T-helper 1 cell treated with Interleukin-12 subunit alpha and Interleukin-12 subunit beta and Interleukin-4 antibody, amounts not matched to agents 30 μg/mL and 1 μg/mL, for 36 hours (primary cell): ENCODE data around the gene PLA2G2C.

Source experiments
- H3K27ac Mint-ChIP-seq: one replicate; pipeline ENCODE4 v1.8.0; 2021; ENCODE audit warnings: mild to moderate bottlenecking, mixed read lengths
- H3K27me3 Mint-ChIP-seq: one replicate; pipeline ENCODE4 v1.8.0; 2021; ENCODE audit warnings: low read depth, mixed read lengths
- H3K36me3 Mint-ChIP-seq: one replicate; pipeline ENCODE4 v1.8.0; 2021; ENCODE audit warnings: low read depth, mixed read lengths
- H3K4me1 Mint-ChIP-seq: one replicate; pipeline ENCODE4 v1.8.0; 2021; ENCODE audit warnings: low read depth, mixed read lengths
- H3K4me3 Mint-ChIP-seq: one replicate; pipeline ENCODE4 v1.8.0; 2021; ENCODE audit warnings: mild to moderate bottlenecking, moderate library complexity, mixed read lengths
- H3K9me3 Mint-ChIP-seq: one replicate; pipeline ENCODE4 v1.8.0; 2021; ENCODE audit warnings: mixed read lengths

The PLA2G2C gene

DNA sequence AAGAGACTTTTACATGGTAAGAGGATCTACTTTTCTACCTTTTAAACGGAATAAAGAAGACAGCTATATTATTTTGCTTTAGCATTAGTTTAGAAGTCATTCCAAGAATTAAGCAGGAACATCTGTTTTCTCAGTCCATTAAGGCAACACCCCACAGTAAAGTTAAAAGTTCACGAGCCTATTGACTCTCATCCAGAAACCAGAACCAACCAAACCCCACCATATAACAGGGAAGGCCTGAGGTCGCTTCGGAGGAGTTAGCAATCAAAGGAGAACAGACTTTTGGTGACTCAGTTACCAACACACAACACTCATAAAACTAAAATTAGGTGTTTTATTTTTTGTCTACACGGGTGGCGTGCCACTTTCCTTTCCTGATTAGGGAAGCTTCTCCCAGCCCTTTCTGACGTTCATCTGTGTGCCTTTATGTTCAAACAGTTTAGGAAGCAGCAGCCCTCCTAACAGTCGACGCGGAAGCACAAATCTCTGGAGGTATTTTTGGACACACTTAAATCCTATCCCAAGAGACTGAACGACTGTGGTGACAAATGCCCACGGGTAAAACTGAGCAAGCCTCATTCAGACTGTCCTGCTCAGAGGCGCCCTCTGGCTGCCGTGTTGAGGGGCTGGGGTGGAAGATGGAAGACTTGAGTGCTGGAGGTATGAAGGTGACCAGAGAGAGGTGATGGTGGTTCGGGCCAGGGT, 8.6 kb upstream of the PLA2G2C start:
- no peak overlapping the region for H3K27ac Mint-ChIP-seq
- H3K4me1 Mint-ChIP-seq = no peaks in the 10 kb centered on the region
- H3K4me3 Mint-ChIP-seq = no peak overlapping the region
- no peaks in the 10 kb centered on the region for H3K36me3 Mint-ChIP-seq
- no peaks in the 10 kb centered on the region for H3K9me3 Mint-ChIP-seq
- H3K27me3 Mint-ChIP-seq = peaks cover 43% of the 10 kb centered on the region

DNA sequence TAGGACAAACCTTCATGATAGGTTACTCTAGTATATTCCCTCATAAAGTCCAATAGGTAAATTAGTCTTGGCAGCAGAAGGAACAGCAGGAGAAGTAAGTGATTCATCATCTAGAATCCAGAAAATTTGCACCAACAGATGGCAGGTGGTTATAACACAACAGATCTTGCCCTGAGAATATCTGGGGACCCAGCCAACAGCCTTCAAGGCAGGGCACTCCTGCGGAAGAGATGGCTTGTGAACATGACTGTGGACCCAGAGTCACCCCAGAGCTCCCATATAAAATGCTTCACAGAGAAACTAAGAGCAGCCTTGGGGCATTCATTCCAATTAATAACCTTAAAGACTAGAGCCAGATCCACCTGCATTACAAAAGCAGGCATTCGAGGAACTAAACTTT, 7.9 kb upstream of the PLA2G2C start:
- no peaks in the 10 kb centered on the region for H3K9me3 Mint-ChIP-seq
- H3K4me3 Mint-ChIP-seq = no peak overlapping the region
- peaks cover 40% of the 10 kb centered on the region for H3K27me3 Mint-ChIP-seq
- no peak overlapping the region for H3K27ac Mint-ChIP-seq
- H3K36me3 Mint-ChIP-seq = no peaks in the 10 kb centered on the region
- H3K4me1 Mint-ChIP-seq = no peaks in the 10 kb centered on the region

DNA sequence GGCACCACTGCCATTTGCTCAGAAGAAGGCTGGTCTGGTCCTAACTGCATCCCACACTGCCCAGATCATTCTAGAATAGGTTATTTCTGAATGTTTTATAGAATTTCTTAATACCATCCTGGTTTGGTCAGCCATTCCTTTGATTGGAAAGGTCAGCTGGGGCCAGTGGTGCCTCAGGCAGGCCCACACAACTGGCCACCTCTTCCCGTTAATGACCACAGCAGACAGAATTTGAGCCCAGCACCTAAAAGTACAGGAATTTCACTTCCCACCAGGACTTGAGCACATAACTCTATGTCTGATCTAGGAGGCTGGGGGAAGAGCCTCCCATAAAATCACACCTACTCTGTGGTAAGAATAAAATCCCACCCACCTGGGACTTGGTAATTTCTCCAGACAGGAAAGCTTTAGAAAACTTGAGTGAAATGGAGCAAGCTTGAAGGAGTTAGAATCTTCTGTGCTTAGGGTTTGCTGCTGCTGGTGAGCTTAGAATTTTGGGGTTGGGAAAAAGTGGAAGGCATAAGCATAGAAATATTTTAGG, 6.6 kb upstream of the PLA2G2C start:
- H3K36me3 Mint-ChIP-seq = peaks cover 4% of the 10 kb centered on the region
- no peak overlapping the region for H3K4me3 Mint-ChIP-seq
- no peak overlapping the region for H3K27ac Mint-ChIP-seq
- H3K9me3 Mint-ChIP-seq = no peaks in the 10 kb centered on the region
- peaks cover 35% of the 10 kb centered on the region for H3K27me3 Mint-ChIP-seq
- H3K4me1 Mint-ChIP-seq = peaks cover 12% of the 10 kb centered on the region

DNA sequence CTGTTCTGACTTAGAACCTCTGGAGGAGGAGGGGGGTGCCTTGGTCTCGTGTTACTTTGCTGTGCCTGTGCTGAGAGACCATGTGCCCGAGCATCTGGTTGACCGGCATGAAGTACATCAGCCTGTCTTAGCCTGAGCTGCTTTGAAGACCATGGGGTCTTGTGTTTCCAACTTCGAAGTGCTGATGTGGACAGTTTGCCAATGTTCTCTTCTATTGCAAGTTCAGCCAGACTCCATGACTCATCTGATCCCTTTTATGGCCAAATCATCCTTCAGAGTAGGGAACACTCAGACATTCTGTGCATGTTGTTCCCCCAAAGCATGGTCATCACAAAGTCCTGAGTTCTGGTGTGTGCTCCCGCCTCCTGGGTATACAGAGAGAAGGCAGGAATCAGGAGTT, 6.0 kb upstream of the PLA2G2C start:
- Mint-ChIP-seq H3K27me3 (peaks cover 32% of the 10 kb centered on the region), H3K4me3 (no peak overlapping the region), H3K27ac (no peak overlapping the region), H3K36me3 (peaks cover 4% of the 10 kb centered on the region), H3K4me1 (peaks cover 18% of the 10 kb centered on the region), H3K9me3 (no peaks in the 10 kb centered on the region)

DNA sequence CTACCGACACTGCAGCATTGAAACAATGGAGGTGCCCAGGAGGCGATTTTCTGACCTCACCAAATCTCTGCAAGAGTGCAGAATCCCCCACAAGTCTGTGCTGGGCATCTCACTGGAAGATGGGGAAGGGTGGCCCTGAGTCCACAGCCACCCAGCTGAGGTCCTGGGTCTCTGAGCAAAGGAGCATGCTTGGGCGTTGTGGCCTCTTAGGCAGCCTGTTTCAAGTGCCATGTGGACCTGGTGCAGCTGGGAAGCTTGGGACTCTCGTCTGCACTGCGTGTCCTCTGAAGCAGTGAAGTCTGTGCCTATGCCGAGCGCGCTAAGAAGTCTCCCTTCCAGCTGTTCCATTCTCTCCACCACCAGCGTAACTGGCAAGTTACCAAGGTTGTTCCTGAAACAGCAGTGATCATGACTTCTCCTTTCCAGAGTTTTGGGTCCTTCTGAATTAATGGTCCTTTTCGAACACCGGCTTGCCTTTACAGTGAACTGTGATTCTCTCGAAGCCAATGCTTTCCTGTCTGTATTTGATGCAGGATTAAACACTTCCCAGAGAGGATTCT, 5.0 kb upstream of the PLA2G2C start:
- Mint-ChIP-seq H3K36me3 (peaks cover 4% of the 10 kb centered on the region), H3K9me3 (no peaks in the 10 kb centered on the region), H3K4me1 (peaks cover 27% of the 10 kb centered on the region), H3K27me3 (peaks cover 25% of the 10 kb centered on the region), H3K27ac (no peak overlapping the region), H3K4me3 (no peak overlapping the region)

DNA sequence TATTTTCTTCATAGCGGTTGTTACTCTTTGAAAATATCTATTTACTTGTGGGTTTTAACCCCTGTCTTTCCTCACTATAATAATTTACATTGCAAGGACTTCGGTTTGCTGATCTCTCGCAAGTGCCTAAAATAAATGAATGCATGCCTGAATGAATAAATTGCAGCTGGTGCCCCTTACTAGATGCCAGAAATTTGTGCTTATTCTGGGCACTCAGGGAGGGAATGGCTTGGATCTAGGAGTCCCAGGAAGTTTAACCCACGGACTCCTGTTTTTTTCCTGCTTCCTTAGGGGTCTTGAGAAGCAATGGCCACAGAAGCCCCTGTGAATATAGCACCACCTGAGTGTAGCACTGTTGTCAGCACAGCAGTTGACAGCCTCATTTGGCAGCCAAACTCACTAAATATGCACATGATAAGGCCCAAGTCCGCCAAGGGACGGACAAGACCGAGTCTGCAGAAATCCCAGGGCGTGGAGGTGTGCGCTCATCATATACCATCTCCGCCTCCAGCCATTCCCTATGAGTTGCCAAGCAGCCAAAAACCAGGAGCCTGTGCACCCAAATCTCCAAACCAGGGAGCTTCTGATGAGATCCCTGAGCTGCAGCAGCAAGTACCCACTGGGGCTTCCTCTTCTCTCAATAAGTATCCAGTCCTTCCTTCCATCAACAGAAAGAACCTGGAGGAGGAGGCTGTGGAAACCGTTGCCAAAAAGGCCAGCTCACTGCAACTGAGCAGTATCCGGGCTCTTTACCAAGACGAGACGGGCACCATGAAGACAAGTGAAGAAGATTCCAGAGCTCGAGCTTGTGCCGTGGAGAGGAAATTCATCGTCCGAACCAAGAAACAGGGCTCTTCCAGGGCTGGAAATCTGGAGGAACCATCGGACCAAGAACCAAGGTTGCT, 4.2 kb upstream of the PLA2G2C start:
- Mint-ChIP-seq H3K9me3 (no peaks in the 10 kb centered on the region), H3K36me3 (peaks cover 4% of the 10 kb centered on the region), H3K27me3 (peaks cover 24% of the 10 kb centered on the region), H3K4me3 (no peak overlapping the region), H3K4me1 (peaks cover 29% of the 10 kb centered on the region), H3K27ac (no peak overlapping the region)

DNA sequence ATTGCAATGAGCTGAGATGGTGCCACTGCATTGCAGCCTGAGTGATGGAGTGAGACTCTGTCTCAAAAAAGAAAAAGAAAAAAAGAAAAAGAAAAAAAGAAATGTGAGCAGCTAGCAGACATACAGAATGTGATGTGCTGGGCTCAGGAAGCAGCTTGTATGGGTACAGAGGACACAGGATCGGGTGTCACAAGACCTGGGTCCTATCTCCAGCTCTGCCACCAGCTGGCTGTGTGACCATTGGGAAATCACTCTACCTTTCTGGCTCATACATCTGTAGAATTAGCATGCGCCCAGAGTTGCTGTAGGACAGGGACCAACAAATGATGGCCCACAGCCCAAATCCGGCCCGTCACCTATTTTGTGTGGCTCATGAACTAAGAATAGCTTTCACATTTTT, 3.3 kb upstream of the PLA2G2C start:
- Mint-ChIP-seq H3K4me1 (peaks cover 38% of the 10 kb centered on the region), H3K27me3 (peaks cover 19% of the 10 kb centered on the region), H3K27ac (no peak overlapping the region), H3K4me3 (no peak overlapping the region), H3K9me3 (no peaks in the 10 kb centered on the region), H3K36me3 (peaks cover 4% of the 10 kb centered on the region)

DNA sequence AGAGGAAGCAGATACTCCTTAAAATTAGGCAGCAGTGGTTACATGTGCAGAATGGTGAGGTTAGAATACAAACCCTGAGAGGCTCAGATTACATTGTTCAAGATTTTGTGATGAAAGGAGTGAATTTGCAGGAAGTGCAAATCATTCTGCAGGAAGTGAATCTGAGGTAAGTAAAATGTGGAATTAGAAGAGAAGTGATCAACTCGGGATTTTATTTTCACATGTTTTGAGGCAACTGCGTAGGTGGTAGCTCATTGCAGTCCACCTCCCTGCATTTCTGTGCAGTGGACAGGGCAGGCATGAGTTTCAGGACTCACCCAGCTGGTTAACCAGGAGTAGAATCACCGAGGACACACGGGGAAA, 2.1 kb upstream of the PLA2G2C start:
- no peak overlapping the region for H3K4me3 Mint-ChIP-seq
- peaks cover 14% of the 10 kb centered on the region for H3K27me3 Mint-ChIP-seq
- peaks cover 49% of the 10 kb centered on the region for H3K4me1 Mint-ChIP-seq
- no peaks in the 10 kb centered on the region for H3K9me3 Mint-ChIP-seq
- no peak overlapping the region for H3K27ac Mint-ChIP-seq
- peaks cover 11% of the 10 kb centered on the region for H3K36me3 Mint-ChIP-seq

DNA sequence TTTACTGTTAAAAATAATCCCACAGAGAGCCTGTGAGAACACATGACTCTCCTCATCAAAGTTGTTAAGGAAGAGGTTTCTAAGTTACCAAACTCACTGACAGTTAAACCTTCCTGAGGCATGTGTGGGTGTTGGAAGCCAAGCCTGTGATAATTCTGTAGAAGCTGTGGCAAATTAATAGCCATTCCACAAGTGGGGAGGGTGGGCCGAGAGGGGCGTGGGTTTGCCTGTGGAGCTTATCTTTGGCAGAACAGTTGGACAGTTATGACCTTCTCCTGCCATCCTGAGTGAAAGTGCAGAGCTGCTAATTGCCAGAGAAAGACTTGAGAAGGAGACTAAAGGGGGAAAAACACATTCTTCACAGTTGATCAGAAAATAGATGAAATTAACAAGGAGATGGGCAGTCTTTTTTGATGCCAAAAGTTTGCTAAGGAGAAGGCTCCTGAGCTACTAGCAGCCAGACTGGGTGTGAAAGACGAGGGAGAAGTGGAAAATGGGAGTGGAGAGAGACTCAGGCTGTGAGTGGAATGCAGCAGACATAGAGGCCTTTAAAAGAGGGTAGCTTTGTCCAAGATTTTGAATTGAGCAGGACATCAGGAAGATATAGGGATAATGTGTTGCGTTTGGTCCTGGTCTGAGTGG, 1.6 kb upstream of the PLA2G2C start:
- peak overlapping the region; percentile 45 for H3K27ac Mint-ChIP-seq
- H3K4me3 Mint-ChIP-seq = peak overlapping the region; percentile 36
- H3K36me3 Mint-ChIP-seq = peaks cover 13% of the 10 kb centered on the region
- H3K27me3 Mint-ChIP-seq = peaks cover 12% of the 10 kb centered on the region
- peaks cover 50% of the 10 kb centered on the region for H3K4me1 Mint-ChIP-seq
- no peaks in the 10 kb centered on the region for H3K9me3 Mint-ChIP-seq

DNA sequence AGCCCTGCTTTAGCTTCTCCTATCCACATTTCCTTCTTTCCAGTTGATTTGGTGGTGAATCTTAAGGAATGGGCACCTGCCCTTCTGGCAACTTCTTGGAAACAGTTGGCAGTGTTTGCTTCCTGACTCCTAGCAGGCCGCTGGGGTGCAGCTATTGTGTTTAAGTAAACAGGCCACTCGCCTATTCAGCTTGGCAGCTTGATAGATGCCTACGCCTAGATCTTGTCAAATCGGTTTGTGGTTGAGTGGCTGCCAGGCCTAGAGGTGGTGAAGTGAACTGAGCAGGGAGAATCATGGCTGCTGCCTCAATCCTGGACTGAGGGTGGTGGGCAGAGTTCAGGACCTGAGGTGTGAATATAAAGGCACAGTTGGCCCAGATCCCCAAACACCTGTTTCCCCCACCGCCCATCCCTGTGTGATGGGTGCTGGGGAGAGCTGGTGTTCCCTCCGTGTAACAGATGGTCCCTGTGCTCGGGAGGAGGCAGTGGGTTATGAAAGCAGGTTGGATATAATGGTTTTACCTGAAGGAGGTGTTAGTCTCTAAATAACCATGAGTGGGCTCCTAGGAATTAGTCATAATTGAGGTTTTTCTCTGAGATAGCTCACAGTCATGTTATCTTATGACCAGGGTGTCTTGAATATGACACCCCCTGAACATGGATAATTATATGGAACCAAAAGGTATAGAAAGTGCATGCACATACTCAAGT, 940 bp upstream of the PLA2G2C start:
- H3K4me3 Mint-ChIP-seq = peak overlapping the region; percentile 39
- peaks cover 50% of the 10 kb centered on the region for H3K4me1 Mint-ChIP-seq
- H3K27me3 Mint-ChIP-seq = peaks cover 5% of the 10 kb centered on the region
- H3K36me3 Mint-ChIP-seq = peaks cover 13% of the 10 kb centered on the region
- no peaks in the 10 kb centered on the region for H3K9me3 Mint-ChIP-seq
- H3K27ac Mint-ChIP-seq = peak overlapping the region; percentile 95

DNA sequence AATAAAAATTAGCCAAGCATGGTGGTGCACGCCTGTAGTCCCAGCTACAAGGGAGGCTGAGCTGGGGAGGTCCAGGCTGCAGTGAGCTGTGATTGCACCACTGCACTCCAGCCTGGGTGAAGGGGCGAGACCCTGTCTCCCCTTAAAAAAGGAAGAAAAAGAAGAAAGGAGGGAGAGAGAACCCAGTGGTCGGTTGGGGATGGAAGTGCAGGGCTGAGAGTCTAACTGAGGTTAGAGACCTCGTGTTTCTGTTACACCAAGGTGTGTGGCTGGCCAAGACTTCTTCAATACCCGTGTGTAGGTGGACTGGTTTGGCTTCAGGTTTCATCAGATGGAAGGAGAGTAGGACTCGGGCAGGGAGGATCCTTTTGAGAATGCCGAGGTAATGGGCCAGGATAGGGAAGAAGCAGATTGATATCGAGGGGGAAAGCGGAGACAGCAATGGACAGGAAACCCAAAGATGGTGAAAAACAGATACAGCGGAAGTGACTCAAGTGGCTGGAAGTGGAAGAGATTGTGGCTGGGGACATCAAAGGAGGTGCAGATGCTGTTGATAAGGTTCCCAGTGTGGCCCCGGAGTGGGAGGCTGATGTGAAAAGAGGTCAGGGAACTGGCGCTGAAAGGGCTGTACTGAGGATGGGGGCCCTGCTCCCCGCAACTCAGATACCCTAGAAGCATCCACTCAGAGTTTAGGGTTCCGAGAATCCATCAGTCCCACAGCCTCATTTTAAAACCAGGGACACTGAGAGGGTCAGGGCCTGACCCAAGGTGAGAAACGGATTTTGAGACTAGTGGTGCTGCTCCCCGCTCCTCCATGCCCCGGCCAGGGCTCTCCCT, 1.1 kb downstream of the PLA2G2C start:
- peaks cover 2% of the 10 kb centered on the region for H3K9me3 Mint-ChIP-seq

DNA sequence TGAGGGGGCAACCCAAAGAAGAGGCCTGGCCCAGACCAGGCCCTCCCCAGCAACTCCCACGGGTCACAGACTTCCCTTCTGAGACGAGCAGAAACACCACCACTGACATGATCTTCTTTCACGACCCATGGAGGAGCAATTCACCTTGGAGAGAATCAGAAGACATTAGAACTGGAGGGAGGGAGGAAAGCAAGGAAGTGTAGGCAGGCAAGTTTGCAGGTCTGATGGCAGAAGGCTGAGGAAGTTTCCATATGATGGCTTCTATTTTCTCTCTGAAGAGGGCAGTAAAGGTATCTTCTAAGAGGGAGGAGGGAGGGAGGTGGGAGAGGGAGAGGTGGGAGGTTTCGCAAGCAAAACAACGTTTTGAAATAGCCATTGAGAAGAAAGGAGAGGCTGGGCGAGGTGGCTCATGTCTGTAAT, 1.8 kb downstream of the PLA2G2C start:
- Mint-ChIP-seq H3K4me1 (peaks cover 54% of the 10 kb centered on the region), H3K4me3 (peak overlapping the region; percentile 83), H3K27ac (peak overlapping the region; percentile 38), H3K36me3 (peaks cover 13% of the 10 kb centered on the region), H3K9me3 (peaks cover 9% of the 10 kb centered on the region), H3K27me3 (peaks cover 4% of the 10 kb centered on the region)

More for the DNA sequence above, 1.1 kb downstream of the PLA2G2C start:
- H3K4me1 Mint-ChIP-seq = peaks cover 54% of the 10 kb centered on the region
- H3K36me3 Mint-ChIP-seq = peaks cover 13% of the 10 kb centered on the region
- H3K27me3 Mint-ChIP-seq = peaks cover 4% of the 10 kb centered on the region
- H3K27ac Mint-ChIP-seq = peak overlapping the region; percentile 95
- H3K4me3 Mint-ChIP-seq = peak overlapping the region; percentile 83

DNA sequence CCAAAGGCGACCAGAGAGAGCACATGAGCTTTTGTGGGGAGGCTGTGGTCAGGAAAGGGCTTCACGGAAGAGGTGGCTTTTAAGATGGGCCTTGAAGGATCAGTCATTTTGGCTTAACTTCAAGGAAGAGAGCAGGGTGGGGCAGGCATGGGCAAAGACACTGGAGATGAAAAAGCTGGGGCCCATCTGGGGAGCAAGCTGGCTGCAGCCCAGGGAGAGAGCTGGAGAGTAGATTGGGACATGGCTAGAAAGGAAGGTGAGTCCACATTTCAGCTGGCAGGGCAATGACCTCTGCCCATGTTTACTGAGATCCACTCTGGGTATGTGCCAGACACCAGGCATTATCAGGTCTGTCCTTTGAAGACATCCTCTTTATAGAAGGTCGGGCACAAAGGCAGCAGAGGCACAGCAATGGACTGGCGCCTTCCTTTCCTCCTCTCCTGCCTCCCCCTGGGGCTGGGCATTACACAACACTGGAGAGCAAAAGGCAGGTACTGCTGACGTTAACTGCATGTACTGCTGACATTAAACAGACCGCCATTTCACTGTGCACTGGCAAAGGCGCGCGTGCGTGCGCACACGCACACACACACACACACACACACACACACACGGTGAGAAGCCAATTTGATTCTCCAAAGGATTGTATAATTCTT, 2.6 kb downstream of the PLA2G2C start:
- Mint-ChIP-seq H3K27me3 (no peaks in the 10 kb centered on the region), H3K4me1 (peaks cover 50% of the 10 kb centered on the region), H3K4me3 (no peak overlapping the region), H3K27ac (peak overlapping the region; percentile 38), H3K9me3 (peaks cover 14% of the 10 kb centered on the region), H3K36me3 (peaks cover 13% of the 10 kb centered on the region)
